GM12801 (cell line): ENCODE results near the gene KIFAP3.

Experiments used
- TF ChIP-seq, protein P1 (sequence below): IDR thresholded peaks from one replicate; pipeline ENCODE4 v1.5.1; 2011; ENCODE audit warnings: control low read depth; ENCODE audit not compliant: insufficient read length; ENCODE audit errors: extremely low read depth

The KIFAP3 gene

DNA sequence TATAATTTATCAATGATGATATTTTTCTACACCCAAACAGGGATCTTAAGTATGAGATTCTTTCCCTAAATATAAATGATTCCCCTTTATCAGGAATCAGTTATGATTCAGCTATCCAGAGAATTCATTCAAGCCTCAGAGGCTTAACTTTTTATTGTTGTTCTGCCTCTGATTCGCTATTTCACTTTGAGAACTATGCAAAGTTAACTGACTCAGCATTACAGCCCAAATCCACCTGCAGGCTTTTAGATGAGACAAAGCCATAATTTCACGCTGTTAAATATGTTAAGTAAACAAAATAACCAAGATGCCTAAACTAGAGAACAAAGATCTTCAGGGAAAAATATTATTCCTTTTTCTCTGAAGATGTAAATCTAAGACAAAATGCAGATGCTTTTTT is 189.3 kb downstream of the KIFAP3 start:
- TF ChIP-seq, protein P1, sequence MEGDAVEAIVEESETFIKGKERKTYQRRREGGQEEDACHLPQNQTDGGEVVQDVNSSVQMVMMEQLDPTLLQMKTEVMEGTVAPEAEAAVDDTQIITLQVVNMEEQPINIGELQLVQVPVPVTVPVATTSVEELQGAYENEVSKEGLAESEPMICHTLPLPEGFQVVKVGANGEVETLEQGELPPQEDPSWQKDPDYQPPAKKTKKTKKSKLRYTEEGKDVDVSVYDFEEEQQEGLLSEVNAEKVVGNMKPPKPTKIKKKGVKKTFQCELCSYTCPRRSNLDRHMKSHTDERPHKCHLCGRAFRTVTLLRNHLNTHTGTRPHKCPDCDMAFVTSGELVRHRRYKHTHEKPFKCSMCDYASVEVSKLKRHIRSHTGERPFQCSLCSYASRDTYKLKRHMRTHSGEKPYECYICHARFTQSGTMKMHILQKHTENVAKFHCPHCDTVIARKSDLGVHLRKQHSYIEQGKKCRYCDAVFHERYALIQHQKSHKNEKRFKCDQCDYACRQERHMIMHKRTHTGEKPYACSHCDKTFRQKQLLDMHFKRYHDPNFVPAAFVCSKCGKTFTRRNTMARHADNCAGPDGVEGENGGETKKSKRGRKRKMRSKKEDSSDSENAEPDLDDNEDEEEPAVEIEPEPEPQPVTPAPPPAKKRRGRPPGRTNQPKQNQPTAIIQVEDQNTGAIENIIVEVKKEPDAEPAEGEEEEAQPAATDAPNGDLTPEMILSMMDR, result no peak

DNA sequence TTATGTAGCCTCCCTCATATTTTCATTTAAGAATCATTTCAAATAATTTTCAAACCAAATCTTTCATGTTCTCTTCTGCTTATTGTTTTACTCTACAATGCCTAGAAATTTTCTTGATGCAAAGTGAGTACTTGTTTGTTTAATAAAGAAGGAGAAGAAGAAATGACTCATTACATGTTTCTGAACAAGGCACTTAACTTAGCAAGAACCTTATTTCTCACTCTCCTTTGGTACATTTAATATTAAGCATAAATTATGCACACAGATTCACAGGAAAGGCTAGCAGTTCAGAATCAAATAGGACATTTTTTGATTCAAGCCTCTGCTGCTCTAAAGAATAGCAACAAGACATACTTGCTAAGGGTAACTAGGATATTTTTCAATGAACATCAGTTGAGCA is 189.9 kb downstream of the KIFAP3 start:
- TF ChIP-seq, protein P1, result no peak

DNA sequence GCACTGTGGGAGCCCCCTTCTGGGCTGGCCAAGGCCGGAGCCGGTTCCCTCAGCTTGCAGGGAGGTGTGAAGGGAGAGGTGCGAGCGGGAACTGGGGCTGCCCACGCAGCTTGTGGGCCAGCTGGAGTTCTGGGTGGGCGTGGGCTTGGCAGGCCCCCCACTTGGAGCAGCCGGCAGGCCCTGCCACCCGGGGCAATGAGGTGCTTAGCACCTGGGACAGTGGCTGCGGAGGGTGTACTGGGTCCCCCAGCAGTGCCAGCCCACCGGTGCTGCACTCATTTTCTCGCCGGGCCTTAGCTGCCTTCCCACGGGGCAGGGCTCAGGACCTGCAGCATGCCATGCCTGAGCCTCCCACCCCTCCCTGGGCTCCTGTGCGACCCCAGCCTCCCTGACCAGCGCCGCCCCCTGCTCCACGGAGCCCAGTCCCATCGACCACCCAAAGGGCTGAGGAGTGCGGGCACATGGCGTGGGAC is 192.4 kb downstream of the KIFAP3 start:
- TF ChIP-seq, protein P1, result no peak

DNA sequence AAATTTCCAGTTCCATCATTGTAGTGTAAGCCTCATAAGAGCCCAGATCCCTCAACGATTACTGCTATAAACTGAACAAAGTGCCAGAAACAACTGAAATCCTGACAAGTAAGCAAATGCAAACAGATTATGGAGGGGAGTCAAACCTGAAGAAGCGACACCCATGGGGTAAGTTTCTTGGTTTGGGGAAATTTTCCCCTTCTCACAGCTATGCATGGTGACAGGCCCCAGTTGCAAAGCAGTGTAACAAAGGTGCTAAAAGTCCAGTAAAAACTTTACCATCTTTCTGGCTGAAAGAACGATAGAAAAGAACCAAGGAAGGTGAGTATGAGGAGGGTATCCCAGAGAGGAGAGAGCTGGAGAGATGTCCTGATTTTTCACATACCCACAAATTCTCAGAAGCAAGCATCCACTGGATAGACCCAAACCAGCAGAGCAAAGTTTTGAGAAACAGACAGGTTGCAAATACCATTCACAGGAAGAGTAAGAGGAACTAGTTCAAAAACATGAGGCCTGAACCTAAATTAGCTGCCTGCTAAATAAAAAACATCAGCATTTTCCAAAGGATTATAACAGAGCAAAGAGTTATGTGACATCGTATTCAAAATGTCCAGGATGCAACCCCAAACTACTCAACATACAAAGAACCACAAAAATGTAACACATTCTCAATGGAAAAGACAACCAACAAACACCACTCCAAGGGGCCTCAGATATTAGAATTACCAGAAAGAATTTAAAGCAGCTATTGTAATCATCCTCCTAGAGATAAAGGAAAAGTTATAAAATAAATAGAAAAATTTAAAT is 195.3 kb downstream of the KIFAP3 start:
- TF ChIP-seq, protein P1, result no peak

DNA sequence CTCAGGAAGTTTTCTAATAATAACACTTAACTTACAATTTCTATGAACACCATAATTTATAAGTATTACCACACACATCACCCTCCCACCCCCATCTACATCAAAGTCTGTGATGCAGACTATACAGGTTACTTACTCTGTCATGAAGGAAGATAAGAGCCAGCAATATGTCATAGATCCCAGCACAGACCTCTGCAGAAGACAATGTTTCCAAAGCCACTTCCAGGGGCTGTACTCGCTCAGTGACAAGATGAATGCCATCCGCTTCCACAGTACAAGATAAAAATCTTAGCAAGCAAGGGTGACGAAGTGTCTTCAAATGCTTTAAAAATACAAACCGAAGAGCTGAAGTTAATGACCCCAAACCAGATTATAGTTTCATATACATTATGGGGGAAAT is 196.0 kb downstream of the KIFAP3 start:
- TF ChIP-seq, protein P1, result no peak

DNA sequence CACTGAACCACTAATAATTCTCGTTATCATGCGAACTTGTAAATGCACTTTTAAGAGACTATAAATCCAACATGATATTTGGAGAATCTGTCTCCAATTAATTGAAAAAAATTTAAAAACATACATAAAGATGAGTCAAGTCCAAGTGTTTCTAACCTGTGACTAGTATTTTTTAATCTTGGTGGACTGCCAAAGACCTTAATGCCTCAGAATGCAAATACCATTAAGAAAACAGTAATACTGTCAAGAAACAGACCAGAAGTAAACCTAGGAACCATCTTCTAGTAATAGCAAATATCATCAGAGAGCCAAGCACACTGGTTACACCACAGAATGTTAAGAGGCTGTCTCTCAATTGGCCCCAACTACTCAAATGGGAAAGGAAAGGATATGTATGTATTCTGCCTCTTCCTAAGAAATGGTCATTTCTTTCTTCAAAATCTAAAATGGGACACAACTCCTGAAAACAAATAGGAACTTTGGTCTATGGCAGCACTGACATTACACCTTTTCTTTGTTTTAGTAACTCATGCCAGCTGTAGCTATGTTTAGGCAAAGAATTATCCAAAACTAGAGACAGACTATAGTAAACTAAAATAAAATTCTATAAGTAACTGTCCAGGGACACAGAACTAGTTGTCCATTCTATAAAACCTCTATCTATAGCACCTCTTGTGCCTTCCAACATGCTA is 196.5 kb downstream of the KIFAP3 start:
- TF ChIP-seq, protein P1, result no peak

DNA sequence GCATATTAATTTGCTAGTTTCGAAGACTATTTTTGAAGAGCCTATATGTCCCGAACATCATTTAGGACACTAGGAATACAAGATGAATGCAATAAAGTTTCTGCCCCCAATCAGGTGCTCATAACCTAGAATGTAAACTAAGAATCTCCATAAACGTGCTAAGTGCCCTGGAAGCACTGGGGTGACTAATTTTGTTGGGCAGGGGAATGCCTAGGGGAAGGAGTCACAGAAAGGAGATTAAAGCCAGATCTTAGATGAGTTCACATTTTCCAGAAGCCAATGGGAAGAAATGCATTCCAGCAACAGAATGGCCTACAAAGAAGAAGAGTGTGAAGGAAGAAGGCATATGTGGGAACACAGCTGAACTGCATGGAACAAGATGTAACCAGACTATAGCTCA is 200.3 kb downstream of the KIFAP3 start:
- TF ChIP-seq, protein P1, result no peak
